IPS DF 4.7 (cell line): ENCODE results near the gene TULP4.
"Not testable (repeated sequence)": the region's sequence is repeated elsewhere in the genome, so short reads cannot be mapped to it uniquely, and the experiment has no call there.

Experiments used
- DNase-seq: peaks from one replicate; pipeline ENCODE4 v3.0.0-alpha.2; 2013; ENCODE audit warnings: low spot score; ENCODE audit errors: extremely low read depth

Gene TULP4

GRCh38 chr6:158324136-158324535 is 11.9 kb downstream of the TULP4 start:
- no peak for DNase-seq

- no peak for DNase-seq
Observed at GRCh38 chr6:158327211-158327610, 14.9 kb downstream of the TULP4 start.

GRCh38 chr6:158328952-158329351 is 16.7 kb downstream of the TULP4 start:
- DNase-seq: no peak

- DNase-seq: no peak
Observed at GRCh38 chr6:158329531-158329930, 17.3 kb downstream of the TULP4 start.

- DNase-seq: no peak
Observed at GRCh38 chr6:158330016-158330415, 17.8 kb downstream of the TULP4 start.

- DNase-seq: no peak
Observed at GRCh38 chr6:158332237-158332636, 20.0 kb downstream of the TULP4 start.

- no peak for DNase-seq
Observed at GRCh38 chr6:158333094-158333493, 20.8 kb downstream of the TULP4 start.

- DNase-seq: no peak
Observed at GRCh38 chr6:158334534-158334933, 22.3 kb downstream of the TULP4 start.

- DNase-seq: no peak
Observed at GRCh38 chr6:158337332-158337731, 25.1 kb downstream of the TULP4 start.

GRCh38 chr6:158338311-158339112 is 26.2 kb downstream of the TULP4 start:
- DNase-seq: no peak

- DNase-seq: peak; percentile 69
Observed at GRCh38 chr6:158339197-158339596, 26.9 kb downstream of the TULP4 start.

- no peak for DNase-seq
Observed at GRCh38 chr6:158340252-158340651, 28.0 kb downstream of the TULP4 start.

GRCh38 chr6:158344534-158344933 is 32.3 kb downstream of the TULP4 start:
- DNase-seq: no peak

GRCh38 chr6:158345444-158345843 is 33.2 kb downstream of the TULP4 start:
- not testable (repeated sequence) for DNase-seq

GRCh38 chr6:158347335-158347734 is 35.1 kb downstream of the TULP4 start:
- no peak for DNase-seq

- not testable (repeated sequence) for DNase-seq
Observed at GRCh38 chr6:158348737-158349504, 36.7 kb downstream of the TULP4 start.

GRCh38 chr6:158349505-158350275 is 37.4 kb downstream of the TULP4 start:
- DNase-seq: not testable (repeated sequence)

GRCh38 chr6:158350731-158351130 is 38.5 kb downstream of the TULP4 start:
- not testable (repeated sequence) for DNase-seq

GRCh38 chr6:158353883-158354877 is 41.9 kb downstream of the TULP4 start:
- DNase-seq: no peak
